ENCODE measurements around the gene NFIA.

NFIA gene

GRCh38 chr1:61082311-61083012, at the start of gene NFIA:
TSS of gene NFIA (plus strand) at chr1:61082561.
- peak; percentile 44 for DNase-seq
- CTCF ChIA-PET, result interaction anchor here (1.8 kb wide), 1 partner anchor 33 kb away, joined by 10 read pairs; no protein-coding TSS in a partner anchor
- no peak within 1 kb of the TSS for H3K27ac Mint-ChIP-seq

DNA sequence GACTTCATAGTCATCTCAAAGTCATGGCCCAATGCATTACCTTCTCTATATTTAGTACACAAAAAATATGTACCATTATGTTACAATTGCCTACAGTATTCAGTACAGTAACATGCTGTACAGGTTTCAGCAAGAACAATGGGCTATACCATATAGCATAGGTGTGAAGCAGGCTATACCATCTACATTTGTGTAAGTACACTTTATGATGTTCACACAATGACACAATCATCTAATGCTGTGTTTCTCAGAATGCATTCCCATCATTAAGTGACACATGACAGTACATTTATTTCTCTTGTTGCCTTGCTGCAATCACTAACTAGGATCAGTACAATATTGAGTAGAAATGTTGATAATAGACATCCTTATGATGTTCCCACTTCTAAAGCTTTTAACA, 46.5 kb upstream of the NFIA start:
- Mint-ChIP-seq H3K4me3 (no peak overlapping the region), H3K9me3 (no peaks in the 10 kb centered on the region)

More at GRCh38 chr1:61082311-61083012, at the start of gene NFIA:
- H3K36me3 Mint-ChIP-seq, result peaks cover 2% of the 10 kb centered on the region
- H3K4me1 Mint-ChIP-seq, result peaks cover 41% of the 10 kb centered on the region
- peak within 1 kb of the TSS; percentile 83 for H3K4me3 Mint-ChIP-seq
- H3K9me3 Mint-ChIP-seq, result no peaks in the 10 kb centered on the region
- H3K27me3 Mint-ChIP-seq, result peaks cover 60% of the 10 kb centered on the region

DNA sequence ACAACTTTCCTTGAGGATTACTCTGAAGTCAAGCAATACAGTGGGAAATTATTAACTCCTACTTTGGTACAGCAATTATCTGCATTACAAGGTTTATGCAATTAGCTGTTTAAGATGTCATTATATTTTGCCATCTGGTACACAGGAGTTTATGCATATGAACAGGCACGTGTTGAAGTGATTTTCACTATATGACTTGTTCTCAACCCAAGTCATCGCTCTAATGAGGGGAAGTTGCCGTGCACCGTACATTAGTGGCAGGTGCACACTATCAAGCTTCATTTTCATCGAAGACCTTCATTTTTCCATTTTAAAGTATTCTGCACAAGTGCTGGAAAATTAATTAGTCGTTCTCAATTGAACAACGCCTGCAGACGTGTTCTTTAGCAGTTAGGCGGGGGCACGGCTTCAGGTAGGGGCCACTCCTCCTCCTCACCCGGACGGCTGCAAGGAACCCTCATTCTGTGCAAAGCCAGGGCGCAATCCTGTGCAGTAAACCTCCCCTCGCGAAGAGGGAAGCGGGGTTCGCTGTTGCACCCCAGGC, 39.8 kb upstream of the NFIA start:
- Mint-ChIP-seq H3K4me1 (no peaks in the 10 kb centered on the region), H3K9me3 (no peaks in the 10 kb centered on the region), H3K27ac (no peak overlapping the region), H3K4me3 (no peak overlapping the region), H3K36me3 (no peaks in the 10 kb centered on the region), H3K27me3 (peaks cover 38% of the 10 kb centered on the region)
- CTCF ChIA-PET, result interaction anchor here (0.7 to 2.1 kb wide), 17 partner anchors 9 to 1071 kb away, joined by 3 to 13 read pairs (median 4); no protein-coding TSS in a partner anchor
- no peak for DNase-seq

More for the DNA sequence above, 46.5 kb upstream of the NFIA start:
- no peaks in the 10 kb centered on the region for H3K27me3 Mint-ChIP-seq
- no peaks in the 10 kb centered on the region for H3K4me1 Mint-ChIP-seq
- CTCF ChIA-PET, result no interaction called here
- H3K36me3 Mint-ChIP-seq, result no peaks in the 10 kb centered on the region
- H3K27ac Mint-ChIP-seq, result no peak overlapping the region
- no peak for DNase-seq

GRCh38 chr1:61043010-61043820, 39.1 kb upstream of the NFIA start:
- CTCF ChIA-PET, result interaction anchor here (0.7 to 2.1 kb wide), 17 partner anchors 8 to 1072 kb away, joined by 3 to 13 read pairs (median 4); no protein-coding TSS in a partner anchor
- H3K27me3 Mint-ChIP-seq, result peaks cover 39% of the 10 kb centered on the region
- H3K9me3 Mint-ChIP-seq, result no peaks in the 10 kb centered on the region
- H3K4me1 Mint-ChIP-seq, result no peaks in the 10 kb centered on the region
- peak; percentile 89 for DNase-seq
- peak overlapping the region; percentile 59 for H3K4me3 Mint-ChIP-seq
- no peak overlapping the region for H3K27ac Mint-ChIP-seq
- H3K36me3 Mint-ChIP-seq, result no peaks in the 10 kb centered on the region

DNA sequence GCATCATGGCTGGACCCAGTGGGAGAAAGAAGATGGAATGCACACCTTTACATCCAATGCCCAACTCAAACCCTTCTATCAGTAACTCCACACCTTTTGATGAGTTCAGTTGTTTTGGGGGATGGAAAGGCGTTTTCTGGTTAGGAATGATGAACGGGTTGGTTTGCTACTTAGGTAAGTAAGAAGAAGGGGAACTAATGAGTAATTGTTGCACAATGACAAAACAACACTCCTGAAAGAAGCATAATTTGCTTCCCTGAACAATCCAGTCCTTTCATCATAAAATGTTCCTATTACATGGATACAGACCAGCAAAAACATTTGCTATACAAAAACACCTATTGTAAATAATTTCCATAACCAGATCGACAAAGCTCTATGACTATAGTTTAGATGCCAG, 35.9 kb upstream of the NFIA start:
- no peak overlapping the region for H3K4me3 Mint-ChIP-seq
- H3K9me3 Mint-ChIP-seq, result no peaks in the 10 kb centered on the region
- CTCF ChIA-PET, result no interaction called here

DNA sequence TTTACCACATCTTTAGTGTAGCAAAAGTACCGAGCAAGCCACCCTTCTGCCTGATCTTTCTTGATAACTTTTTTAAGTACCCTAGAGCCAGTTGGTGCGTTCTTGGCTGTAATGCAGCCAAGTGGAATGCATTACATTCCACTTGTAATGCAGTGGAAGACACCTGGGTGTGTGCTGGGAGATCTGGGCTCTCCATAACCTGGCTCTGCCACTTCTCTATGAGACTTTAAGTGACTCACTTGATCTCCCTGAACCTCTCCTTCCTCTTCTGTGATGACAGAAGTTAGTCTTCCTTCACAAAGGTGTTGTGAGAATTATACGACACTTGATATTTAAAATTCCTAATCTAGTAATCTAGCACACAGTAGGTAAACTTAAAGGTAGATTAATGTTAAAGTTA, 35.3 kb upstream of the NFIA start:
- no peaks in the 10 kb centered on the region for H3K9me3 Mint-ChIP-seq
- DNase-seq, result no peak
- H3K4me1 Mint-ChIP-seq, result peaks cover 17% of the 10 kb centered on the region
- H3K36me3 Mint-ChIP-seq, result no peaks in the 10 kb centered on the region
- CTCF ChIA-PET, result no interaction called here
- H3K4me3 Mint-ChIP-seq, result no peak overlapping the region
- no peak overlapping the region for H3K27ac Mint-ChIP-seq
- peaks cover 65% of the 10 kb centered on the region for H3K27me3 Mint-ChIP-seq

More for the DNA sequence above, 35.9 kb upstream of the NFIA start:
- DNase-seq, result no peak
- H3K27me3 Mint-ChIP-seq, result peaks cover 58% of the 10 kb centered on the region
- H3K36me3 Mint-ChIP-seq, result no peaks in the 10 kb centered on the region
- peaks cover 12% of the 10 kb centered on the region for H3K4me1 Mint-ChIP-seq
- no peak overlapping the region for H3K27ac Mint-ChIP-seq

- CTCF ChIA-PET, result interaction anchor here (0.6 to 2.5 kb wide), 21 partner anchors 8 to 803 kb away, joined by 3 to 23 read pairs (median 4); partner anchors contain the start of gene NFIA
- Mint-ChIP-seq H3K4me3 (peak overlapping the region; percentile 74), H3K27ac (no peak overlapping the region), H3K4me1 (peaks cover 37% of the 10 kb centered on the region), H3K9me3 (no peaks in the 10 kb centered on the region), H3K36me3 (no peaks in the 10 kb centered on the region), H3K27me3 (peaks cover 72% of the 10 kb centered on the region)
- peak; percentile 89 for DNase-seq
Measured at GRCh38 chr1:61049850-61050540, 32.4 kb upstream of the NFIA start.

- DNase-seq, result peak; percentile 50
- Mint-ChIP-seq H3K4me1 (peaks cover 37% of the 10 kb centered on the region), H3K4me3 (peak overlapping the region; percentile 74), H3K27me3 (peaks cover 68% of the 10 kb centered on the region), H3K36me3 (no peaks in the 10 kb centered on the region), H3K27ac (no peak overlapping the region), H3K9me3 (no peaks in the 10 kb centered on the region)
- CTCF ChIA-PET, result interaction anchor here (0.6 to 2.5 kb wide), 20 partner anchors 8 to 1365 kb away, joined by 3 to 23 read pairs (median 4); partner anchors contain the start of gene NFIA
Measured at GRCh38 chr1:61050541-61051442, 31.6 kb upstream of the NFIA start.

GRCh38 chr1:61051443-61051718, 31.0 kb upstream of the NFIA start:
- no peak overlapping the region for H3K27ac Mint-ChIP-seq
- DNase-seq, result no peak
- CTCF ChIA-PET, result interaction anchor here (0.7 kb wide), 3 partner anchors 9 to 1365 kb away, joined by 3 to 4 read pairs (median 3); no protein-coding TSS in a partner anchor

DNA sequence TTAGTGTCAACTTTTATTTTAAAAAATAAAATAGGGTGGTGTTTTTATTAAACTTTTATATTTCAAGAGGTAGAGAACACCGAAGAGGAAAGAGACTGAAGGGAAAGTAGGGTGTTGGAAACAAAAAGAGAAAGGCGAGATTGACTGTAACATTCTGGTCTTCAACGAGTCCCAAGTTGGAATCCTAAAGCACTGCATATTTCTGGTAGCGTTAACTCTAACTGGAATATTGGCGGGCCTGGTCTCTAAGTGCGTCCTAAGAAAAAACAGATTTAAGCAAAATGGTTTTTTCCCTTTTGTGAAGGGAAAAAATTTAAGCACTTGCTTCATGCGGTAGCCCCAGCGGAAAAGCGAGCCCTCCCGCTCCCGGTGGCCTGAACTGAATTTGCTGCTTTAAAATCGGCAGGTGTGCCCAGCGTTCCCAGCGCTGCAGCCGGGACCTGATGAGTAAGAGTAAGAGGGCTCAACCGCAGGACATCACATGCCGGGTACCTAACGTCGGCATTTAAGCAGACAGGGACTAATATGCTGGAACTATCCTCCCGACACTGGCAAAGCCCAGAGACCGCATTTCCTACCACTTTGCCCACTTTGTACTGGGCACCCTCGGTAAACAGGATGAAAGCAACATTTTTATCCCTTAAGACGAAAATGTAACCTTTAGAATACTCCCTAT, 30.5 kb upstream of the NFIA start:
- Mint-ChIP-seq H3K27me3 (peaks cover 72% of the 10 kb centered on the region), H3K27ac (no peak overlapping the region)

More at GRCh38 chr1:61051443-61051718, 31.0 kb upstream of the NFIA start:
- Mint-ChIP-seq H3K36me3 (no peaks in the 10 kb centered on the region), H3K4me1 (peaks cover 38% of the 10 kb centered on the region), H3K4me3 (peak overlapping the region; percentile 49), H3K27me3 (peaks cover 69% of the 10 kb centered on the region), H3K9me3 (no peaks in the 10 kb centered on the region)

GRCh38 chr1:61052395-61053225, 29.8 kb upstream of the NFIA start:
- Mint-ChIP-seq H3K27ac (no peak overlapping the region), H3K4me1 (peaks cover 44% of the 10 kb centered on the region), H3K27me3 (peaks cover 73% of the 10 kb centered on the region), H3K4me3 (peak overlapping the region; percentile 58), H3K9me3 (no peaks in the 10 kb centered on the region), H3K36me3 (no peaks in the 10 kb centered on the region)
- CTCF ChIA-PET, result interaction anchor here (1.0 kb wide), 1 partner anchor 25 kb away, joined by 3 read pairs; no protein-coding TSS in a partner anchor
- peak; percentile 21 for DNase-seq

More for the DNA sequence above, 30.5 kb upstream of the NFIA start:
- Mint-ChIP-seq H3K4me3 (no peak overlapping the region), H3K36me3 (no peaks in the 10 kb centered on the region), H3K9me3 (no peaks in the 10 kb centered on the region), H3K4me1 (peaks cover 40% of the 10 kb centered on the region)
- CTCF ChIA-PET, result interaction anchor here (0.7 to 1.0 kb wide), 4 partner anchors 9 to 1364 kb away, joined by 3 to 4 read pairs (median 3); no protein-coding TSS in a partner anchor
- no peak for DNase-seq

GRCh38 chr1:61053226-61053711, 29.1 kb upstream of the NFIA start:
- CTCF ChIA-PET, result no interaction called here
- H3K4me1 Mint-ChIP-seq, result peaks cover 47% of the 10 kb centered on the region
- H3K27ac Mint-ChIP-seq, result no peak overlapping the region

More at GRCh38 chr1:61053226-61053711, 29.1 kb upstream of the NFIA start:
- Mint-ChIP-seq H3K9me3 (no peaks in the 10 kb centered on the region), H3K36me3 (no peaks in the 10 kb centered on the region), H3K4me3 (peak overlapping the region; percentile 72), H3K27me3 (peaks cover 78% of the 10 kb centered on the region)
- no peak for DNase-seq

Measured in activated naive CD4-positive, alpha-beta T cell treated with anti-CD3 and anti-CD28 coated beads, Interleukin-2, amount 10 ng/mL, durations not matched to agents 7 days and 5 days (primary cell).